HG03442 (cell line): ENCODE results near the gene TNNI2.

ENCODE experiments used
- ATAC-seq: cut with Tn5 transposase; IDR thresholded peaks from one replicate; pipeline ENCODE4 v1.9.1; 2021; ENCODE audit warnings: mild to moderate bottlenecking, moderate library complexity; ENCODE audit not compliant: unreplicated experiment

TNNI2 gene

DNA sequence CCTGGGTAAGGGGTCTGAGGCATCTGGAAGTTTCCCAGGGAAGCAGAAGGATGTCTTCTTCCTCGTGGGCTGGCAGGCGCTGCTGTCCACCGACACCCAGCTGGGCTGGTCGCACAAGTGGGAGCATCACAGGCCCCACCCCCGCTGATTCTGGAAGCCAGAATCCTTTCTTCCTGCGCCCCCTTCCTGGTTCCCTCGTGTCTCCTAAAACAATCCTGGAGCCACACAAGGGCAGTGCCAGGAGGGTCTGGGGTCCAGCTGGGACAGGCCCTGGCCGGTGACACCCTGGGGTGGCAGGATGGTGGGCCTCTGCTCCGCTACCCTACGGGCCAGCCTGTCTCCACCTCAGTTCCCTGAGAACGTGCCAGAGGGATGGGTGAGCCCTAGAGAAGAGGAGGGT, 18.3 kb downstream of the TNNI2 start:
- ATAC-seq, result no peak

DNA sequence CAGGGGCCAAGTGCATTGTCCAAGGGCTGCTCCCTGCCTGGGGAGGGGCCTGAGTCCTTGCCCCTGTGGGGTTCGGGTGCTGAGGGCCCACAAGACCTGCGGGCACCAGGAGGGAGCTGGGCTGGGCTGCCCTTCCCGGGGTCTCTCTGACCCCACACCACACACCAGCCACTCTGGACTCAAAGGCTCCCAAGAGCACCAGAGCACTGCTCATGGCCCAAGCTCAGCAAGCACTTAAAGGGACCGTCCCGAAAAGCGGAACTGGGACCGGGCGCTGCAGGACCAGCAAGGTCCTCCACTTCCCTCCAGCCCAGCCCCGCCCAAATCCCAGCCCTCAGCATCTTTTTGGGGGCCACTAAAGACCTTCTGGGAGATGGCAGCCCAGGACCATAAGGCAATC, 19.4 kb downstream of the TNNI2 start:
- no peak for ATAC-seq

DNA sequence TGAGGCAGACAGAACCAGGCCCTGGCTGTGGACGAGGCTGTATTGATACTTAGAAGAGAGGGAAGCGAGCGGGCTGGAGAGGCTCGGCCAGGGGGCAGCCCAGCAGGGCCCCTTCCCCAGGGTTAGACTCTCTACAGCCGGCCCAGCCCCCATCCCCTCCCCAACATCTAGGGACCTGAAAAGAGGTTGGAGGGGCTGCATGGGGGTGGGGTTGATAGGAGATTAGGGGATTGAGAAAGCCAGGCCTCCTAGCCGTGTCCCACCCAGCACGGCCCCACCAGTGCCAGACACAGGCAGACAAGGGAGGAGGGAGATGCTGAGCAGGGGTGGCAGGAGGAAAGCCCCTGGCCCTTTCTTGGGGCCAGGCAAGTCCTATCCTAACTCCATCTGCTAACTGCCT, 19.8 kb downstream of the TNNI2 start:
- no peak for ATAC-seq

DNA sequence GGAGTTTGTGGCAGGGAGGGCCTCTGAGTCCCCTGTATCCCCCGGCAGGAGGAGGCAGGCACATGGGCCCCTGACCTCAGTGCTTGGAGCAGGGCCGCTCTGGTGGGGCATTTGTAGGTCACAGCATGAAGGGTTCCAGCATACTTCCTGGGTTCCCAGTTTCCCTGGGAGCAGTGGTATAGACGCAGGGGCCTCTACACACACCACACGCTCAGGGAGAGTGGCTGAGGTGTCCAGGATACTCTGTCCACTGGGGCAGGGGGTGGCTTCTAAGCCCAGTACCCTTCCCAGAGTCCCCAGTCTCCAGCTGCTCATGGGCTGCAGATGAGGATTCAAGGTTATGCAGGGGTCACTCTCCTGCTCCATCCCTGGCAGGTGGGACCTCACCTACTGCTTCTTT, 20.2 kb downstream of the TNNI2 start:
- no peak for ATAC-seq

DNA sequence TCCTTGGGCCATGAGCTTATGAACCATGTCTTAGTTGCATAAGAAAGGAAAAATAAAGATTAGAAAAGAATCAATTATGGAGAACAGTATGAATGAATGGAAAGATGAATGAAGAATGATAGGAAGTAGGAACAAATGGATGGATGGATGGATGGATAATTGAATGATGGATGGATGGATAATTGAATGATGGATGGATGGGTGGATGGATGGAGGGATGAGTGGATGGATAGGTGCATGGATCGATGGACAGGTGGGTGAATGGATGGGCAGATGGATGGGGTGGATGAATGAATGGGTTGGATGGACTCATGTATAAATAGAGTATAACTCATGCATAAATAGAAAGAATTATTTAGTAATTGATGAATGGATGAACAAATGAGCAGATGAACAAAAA, 21.3 kb downstream of the TNNI2 start:
- ATAC-seq, result no peak

DNA sequence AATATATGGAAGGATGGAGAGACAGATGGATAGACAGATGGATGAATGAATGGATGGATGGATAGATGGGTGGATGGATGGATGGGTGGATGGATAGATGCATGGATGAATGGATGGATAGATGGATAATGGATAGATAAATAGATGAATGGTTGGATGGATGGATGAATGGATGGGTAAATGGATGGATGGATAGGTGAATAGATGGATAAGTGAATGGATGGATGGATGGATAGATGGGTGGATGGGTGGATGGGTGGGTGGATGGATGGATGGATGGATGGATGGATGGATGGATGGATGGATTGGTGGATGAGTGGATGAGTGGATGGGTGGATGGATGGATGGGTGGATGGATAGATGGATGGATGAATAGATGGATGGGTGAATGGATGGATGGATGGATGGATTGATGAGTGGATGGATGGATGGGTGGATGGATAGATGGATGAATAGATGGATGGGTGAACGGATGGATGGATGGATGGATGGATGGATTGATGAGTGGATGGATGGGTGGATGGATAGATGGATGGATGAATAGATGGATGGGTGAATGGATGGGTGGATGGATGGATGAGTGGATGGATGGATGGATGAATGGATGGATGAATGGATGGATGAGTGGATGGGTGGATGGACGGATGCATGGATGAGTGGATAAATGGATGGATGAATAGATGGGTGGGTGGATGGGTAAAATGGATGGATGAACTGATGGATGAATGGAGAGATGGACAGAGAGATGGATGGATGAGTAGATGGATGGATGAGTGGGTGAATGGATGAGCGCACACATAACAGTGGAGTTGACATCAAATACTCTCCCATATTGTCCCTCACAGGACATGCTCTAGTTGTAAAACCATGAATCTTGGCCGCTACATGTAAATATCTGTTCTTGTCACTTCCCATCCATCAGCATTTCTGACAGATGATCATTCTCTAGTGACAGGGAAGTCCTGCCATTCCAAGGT, 22.9 kb downstream of the TNNI2 start:
- ATAC-seq, result no peak

DNA sequence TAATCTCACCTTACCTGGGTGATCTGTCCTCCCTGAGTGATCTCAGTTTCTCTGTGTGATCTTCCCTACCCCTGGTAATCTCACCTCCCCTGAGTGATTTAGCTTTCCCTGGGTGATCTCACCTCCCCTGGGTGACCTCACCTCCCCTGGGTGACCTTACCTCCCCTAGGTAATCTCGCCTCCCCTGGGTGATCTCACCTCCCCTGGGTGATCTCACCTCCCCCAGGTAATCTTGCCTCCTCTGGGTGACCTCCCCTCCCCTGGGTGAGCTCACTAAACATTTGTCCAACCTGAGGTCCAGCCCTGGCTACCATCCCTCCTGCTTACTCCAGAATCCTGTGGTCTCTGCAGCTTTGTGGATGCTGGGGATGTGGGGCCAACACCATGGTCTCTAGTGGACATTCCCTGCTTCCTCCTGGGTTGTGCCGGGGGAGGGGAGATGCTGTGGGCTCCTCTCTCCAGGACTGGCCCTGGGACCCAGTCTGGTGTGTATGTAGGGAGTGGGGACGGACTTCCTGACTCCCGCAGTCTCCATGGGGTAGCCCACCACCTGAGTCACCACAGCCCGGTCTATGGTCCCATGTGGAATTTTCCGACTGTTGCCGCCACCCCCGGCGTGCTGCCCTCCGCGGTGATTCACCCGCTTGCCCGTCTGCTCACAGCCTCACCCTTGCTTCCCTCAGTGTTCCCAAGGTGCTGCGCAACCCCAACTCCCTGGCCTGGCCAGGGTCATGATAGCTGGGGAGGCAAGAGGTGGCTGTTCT, 24.0 kb downstream of the TNNI2 start:
- ATAC-seq, result no peak

DNA sequence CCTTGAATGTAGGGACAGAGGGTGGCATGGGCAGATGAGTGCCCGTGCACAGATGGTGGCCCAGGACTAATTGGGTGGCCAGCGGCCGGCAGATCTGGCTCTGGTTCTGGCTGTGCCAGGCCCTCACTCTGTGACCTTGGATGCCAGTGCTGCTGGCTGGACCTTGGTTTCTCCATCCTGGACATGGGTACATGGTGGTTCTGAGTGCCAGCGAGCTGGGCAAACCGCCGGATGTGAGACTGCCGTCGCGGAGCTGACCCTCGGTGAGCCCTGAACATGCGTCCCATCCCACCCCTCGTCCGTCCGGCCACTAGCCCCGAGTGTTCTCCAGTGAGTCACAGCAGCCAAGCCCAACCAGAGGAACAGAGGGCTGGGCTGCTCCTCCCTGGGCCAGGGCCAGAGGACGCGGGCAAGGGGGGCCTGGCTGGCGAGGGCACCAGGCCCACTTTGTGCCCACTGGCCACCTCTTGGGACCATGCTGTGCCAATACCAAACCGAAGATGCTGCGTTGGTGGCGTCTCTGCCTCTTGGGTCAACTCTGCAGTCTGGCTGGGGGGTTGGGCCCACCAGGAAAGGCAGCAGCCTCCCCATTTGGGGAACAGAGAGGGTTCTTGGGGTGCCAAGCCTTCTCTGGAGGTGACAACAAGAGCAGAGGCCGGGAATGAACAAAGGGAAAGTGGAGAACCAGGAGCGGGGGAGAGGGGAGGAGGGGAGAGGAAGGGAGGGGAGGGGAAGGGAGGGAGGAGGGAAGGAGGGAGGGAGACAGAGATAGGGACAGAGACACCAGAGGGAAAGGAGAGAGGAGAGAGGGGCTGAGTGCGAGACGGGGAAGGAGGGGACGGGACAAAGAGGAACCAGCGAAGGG, 24.8 kb downstream of the TNNI2 start:
- ATAC-seq, result no peak

DNA sequence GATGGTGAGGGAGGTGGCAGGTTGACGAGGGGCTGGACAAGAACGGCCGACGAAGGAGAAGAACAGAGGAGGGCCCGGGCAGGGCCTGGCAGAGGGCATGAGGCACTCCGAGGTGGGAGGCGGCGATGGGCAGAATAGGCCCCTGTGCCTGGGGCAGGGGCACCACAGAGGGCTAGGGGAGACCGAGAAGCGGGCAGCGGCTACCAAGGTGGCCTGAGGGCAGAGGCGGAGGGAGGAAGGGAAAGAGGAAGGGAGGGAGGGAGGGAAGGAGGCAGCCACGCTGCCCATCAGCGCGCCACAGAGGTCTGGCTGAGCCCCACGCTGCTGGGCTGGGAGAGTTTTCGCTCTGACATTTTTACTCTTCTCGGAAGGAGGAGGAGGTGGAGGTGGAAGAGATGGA, 25.4 kb downstream of the TNNI2 start:
- ATAC-seq, result no peak

DNA sequence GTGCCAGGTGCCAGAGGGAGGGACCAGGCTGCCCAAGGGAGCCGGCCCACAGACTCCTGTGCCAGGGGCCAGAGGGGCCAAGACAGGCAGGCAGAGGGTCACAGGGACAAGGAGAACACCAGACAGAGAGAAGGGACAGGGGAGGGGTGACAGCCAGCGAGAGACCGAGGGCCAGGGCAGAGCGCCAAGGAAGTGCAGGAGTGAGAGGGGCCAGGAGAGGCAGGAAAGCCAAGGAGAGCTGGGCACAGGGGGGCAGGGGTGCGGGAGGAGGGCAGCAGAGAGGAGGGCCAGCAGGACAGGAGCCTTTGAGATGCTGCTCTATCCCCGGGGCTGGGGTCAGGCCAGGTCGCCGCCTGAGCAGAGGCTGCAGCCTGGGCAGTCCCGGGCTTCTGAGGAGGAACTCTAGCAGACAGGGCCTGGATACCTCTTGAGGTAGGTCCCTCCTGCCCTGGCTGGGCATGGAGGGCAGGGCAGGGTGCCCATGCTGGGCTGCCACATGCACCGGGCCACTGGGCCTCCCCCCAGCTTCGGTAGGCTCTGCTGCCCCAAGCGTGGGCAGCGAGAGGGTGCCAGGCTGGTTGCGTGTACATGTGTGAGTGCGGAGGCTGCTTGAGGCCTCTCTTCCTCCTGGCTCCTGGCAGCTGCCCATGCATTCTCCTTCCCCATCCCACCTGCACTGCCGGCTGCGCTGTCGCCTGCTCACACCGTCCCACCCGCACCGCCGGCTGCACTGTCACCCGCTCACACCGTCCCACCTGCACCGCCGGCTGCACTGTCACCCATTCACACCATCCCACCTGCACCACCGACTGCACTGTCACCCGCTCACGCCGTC, 26.3 kb downstream of the TNNI2 start:
- no peak for ATAC-seq

DNA sequence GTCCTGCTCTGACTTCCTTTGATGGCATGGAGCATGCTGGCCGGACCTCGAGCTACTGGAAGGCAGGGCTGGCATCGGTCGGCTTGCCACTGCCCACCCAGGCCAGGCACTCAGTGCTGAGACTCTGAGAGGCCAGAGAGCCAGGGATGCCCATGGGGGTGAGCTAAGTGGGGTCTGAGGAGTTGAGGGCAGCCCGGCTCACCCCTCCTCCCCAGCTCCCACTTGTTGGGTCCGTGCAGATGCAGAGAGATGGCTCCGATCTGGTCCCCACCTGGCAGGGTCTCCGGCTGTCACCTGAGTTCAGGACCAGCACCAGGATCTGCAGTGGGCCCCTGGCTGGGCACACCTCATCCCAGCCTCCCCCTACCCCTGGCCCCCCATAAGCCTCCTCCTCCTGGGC, 27.4 kb downstream of the TNNI2 start:
- ATAC-seq, result no peak

DNA sequence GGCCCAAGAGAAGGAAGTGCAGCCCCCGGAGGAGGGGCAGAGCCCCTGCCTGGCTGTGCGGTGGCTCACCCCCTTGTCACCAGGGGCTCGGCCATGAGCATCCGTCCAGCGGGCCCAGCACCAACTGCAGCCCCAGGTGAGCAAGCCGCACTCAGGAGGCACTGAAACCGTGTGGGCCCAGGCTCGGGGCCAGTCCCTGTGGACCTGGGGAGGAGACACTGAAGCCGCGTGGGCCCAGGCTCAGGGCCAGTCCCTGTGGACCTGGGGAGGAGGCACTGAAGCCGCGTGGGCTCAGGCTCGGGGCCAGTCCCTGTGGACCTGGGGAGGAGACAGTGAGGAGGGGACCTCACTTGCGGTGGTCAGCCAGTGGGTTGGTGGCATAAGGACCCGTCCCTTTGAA, 28.0 kb downstream of the TNNI2 start:
- ATAC-seq, result no peak

DNA sequence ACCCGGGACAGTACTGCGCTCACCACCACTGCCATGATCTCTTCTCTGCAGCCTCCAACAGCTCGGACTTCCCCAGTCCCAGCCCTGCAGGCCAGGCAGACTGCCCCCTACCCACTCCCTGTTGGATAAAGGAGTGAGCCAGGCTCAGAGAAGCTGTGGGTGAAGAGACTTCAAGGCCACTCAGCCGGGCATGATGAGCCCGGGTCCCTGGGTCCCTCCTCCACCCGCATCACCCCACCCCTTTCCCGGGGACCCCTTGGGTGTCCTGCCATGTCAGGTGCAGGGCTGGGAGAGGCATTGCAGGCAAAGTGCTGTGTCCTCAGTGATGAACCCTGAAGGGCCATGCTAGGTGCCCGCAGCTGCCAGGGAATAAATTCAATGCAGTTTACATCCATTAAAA, 28.6 kb downstream of the TNNI2 start:
- ATAC-seq, result no peak

DNA sequence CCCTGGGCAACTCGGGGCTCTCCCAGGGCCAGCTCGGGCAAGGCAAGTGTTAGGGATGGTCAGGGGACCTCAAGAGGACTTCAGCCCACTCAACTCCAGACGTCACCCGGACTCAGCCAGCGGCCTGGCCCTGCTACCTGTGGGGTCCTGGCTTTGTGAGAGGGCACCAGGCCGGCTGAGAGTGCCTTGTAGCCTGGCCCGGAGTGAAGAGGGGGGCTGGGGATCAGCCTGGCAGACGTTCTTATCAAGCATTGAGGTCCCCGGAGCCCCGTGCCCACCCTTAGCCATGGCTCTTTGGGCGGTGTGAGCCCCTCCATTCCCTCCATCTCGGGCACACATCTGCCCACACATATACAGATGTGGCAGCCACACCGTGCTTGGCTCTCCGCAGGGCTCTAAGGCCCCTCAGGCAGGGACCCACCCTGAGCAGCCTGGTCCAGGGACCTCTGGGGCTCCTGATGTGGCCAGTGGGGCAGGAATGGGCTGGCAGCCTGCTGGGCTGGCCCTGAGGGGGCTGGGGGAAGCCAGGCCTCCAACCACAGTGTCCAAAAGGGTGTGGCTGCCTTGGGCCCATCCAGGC, 29.4 kb downstream of the TNNI2 start:
- no peak for ATAC-seq

DNA sequence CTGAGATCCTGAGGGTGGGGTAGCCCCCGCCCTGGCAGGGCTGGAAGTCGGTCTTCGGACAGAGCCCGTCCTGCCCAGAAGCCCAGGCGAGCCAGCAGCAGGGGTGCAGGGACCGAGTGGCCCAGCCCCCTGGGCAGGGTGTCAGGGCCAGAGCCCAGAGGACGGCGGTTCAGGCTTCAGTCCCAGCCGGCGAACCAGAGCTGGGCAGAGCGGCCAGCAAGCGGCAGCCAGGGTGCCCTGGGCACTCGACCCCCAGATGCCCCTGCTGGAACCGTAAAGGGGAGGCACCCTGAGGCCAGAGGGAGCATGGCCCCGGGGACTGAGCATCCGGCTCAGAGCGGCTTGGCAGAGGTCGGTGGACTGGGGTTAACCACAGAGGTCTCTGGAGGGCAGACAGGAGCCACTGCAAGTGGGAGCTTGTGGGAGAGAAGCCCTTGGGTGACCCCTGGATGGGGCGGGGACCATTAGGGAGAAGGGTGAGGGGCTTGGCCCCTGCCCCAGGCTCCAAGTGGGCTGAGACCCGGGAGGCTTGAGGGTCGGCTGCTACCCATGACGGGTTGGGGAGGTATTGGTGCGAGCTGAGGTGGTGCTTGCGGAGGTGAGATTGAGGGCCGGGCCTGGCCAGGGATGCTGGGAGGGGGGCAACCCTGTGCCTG, 30.0 kb downstream of the TNNI2 start:
- no peak for ATAC-seq

DNA sequence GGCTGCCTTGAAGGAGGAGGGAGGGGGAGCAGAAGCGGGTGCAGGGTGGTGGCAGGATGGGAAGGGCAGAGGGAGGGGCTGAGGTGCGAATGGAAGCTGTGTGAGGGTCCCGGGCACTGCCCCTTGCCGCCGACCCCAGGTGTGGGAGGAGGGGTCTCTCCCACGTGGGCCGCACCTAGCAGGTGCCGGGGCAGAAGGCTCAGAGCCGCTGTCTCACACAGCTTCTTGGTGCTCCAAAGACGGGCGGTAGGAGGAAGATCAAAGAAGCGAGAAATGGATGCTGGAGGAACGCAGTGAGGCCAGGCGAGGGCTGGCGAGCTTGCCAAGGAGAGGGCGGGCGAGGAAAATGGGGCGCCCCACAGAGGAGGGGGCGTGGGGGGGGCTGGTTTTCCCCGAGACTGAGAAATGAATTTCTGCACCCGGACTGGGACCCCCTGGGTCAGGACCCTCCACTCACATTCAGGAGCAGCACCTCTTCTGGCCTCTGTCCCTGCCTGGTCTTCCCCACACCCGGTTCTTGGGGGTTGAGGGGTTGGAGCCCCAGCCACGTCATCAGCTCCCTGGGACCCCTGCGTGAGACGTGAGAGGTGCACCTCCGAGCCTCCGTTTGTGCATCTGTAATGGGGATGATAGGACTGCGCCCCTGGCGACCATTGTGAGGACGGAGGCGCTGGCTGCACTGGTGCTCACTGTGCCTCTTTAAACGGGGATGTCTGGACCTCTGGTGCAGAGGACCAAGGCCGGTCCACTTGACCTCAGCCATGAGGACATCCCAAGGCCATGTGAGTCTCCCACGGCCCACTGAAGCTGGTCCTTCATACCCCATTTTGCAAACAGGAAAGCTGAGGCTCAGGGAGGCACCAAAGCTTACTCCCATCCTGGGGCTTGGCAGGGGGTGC, 30.9 kb downstream of the TNNI2 start:
- ATAC-seq, result no peak

DNA sequence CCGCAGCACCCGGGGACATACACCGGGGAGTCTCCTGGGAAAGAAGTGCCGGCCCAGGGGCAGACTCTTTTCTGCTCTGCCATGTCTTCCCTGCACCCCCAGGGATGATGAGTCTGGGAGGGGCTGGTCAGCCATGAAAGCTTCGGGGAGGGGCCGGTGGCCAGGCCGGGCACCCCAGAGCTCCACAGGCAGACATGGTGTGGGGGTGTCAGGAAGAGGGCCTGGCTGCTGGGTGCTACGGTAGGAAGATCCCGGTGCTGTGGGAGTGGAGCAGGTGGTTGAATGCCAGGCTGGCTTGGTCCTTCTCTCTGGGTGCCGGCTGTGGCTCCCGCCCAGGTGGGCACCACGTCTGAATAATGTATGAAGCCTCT, 31.5 kb downstream of the TNNI2 start:
- no peak for ATAC-seq

DNA sequence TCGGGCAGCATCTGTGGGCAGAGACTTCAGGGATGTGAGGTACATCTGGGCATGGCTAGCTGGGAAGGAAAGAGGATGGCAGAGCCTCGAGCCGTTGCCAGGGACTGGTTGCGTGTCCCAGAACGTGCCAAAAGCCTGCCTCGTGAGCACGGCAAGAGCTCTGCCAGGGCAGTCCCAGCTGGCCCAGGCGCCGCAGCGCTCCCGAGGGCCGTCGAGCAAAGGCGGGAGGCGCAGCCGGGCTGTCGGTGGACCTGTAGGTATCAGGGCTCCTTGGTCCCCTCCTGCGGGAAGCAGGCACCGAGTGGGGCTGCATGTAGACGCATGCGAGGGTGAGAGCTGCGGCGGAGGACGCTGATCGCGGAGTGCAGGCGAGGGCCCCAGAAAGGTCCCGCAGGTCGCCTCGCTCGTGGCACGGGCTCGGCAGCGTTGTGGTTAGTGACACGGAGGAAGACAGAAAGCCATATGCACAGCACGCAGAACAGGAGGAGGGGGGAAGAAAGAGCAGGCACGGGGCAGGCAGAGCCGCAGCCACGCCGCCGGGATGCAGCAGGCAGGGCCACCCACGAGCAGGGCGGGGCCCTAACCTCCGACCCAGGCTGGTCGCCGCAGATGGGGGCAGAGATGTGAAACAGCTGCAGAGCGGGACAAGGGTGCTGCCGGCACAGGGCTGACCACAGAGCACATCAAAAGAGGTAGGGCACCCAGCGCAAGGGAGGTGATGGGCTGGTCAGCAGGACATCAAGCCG, 32.1 kb downstream of the TNNI2 start:
- ATAC-seq, result no peak
